GM18511 (cell line): Measurements from ENCODE around the gene CDIPT.
"Not testable (repeated sequence)": the region's sequence is repeated elsewhere in the genome, so short reads cannot be mapped to it uniquely, and the experiment has no call there.

Experiments
- ATAC-seq: cut with Tn5 transposase; IDR thresholded peaks from one replicate; pipeline ENCODE4 v1.9.1; 2021; ENCODE audit warnings: mild to moderate bottlenecking, moderate library complexity; ENCODE audit not compliant: unreplicated experiment

CDIPT gene

GRCh38 chr16:29862884-29863668 is at the start of gene CDIPT:
TSS of gene CDIPT (minus strand) at chr16:29863226. CDS start at chr16:29862857, 369 bp downstream.
- peak; percentile 92 for ATAC-seq

GRCh38 chr16:29912087-29912486 is 49.1 kb upstream of the CDIPT start:
- no peak for ATAC-seq

GRCh38 chr16:29911676-29912010 is 48.6 kb upstream of the CDIPT start:
- no peak for ATAC-seq

GRCh38 chr16:29910819-29911675 is 48.0 kb upstream of the CDIPT start:
- no peak for ATAC-seq

- not testable (repeated sequence) for ATAC-seq
Measured at GRCh38 chr16:29909851-29910250, 46.8 kb upstream of the CDIPT start.

GRCh38 chr16:29909391-29909790 is 46.4 kb upstream of the CDIPT start:
- no peak for ATAC-seq

- no peak for ATAC-seq
Measured at GRCh38 chr16:29908719-29909220, 45.7 kb upstream of the CDIPT start.

- ATAC-seq, result no peak
Measured at GRCh38 chr16:29907973-29908372, 44.9 kb upstream of the CDIPT start.

- no peak for ATAC-seq
Measured at GRCh38 chr16:29906520-29907244, 43.7 kb upstream of the CDIPT start.

- ATAC-seq, result no peak
Measured at GRCh38 chr16:29905668-29906067, 42.6 kb upstream of the CDIPT start.

GRCh38 chr16:29904947-29905346 is 41.9 kb upstream of the CDIPT start:
- no peak for ATAC-seq

- no peak for ATAC-seq
Measured at GRCh38 chr16:29903590-29903989, 40.6 kb upstream of the CDIPT start.

GRCh38 chr16:29901607-29901945 is 38.5 kb upstream of the CDIPT start:
- ATAC-seq, result no peak

GRCh38 chr16:29900888-29901606 is 38.0 kb upstream of the CDIPT start:
- ATAC-seq, result no peak

- peak; percentile 60 for ATAC-seq
Measured at GRCh38 chr16:29900102-29900887, 37.3 kb upstream of the CDIPT start, which contains the start of gene ASPHD1. TSS of gene ASPHD1 (plus strand) at chr16:29900488. CDS start at chr16:29900972, 484 bp downstream.

GRCh38 chr16:29899516-29900101 is 36.6 kb upstream of the CDIPT start, which contains the start of gene SEZ6L2:
TSS of gene SEZ6L2 (minus strand) at chr16:29899550. CDS start at chr16:29899019, 531 bp downstream.
- no peak for ATAC-seq

GRCh38 chr16:29898804-29899515 is 35.9 kb upstream of the CDIPT start:
- no peak for ATAC-seq

GRCh38 chr16:29898135-29898803 is 35.2 kb upstream of the CDIPT start:
- no peak for ATAC-seq
